Left kidney (tissue), 2 donors: ENCODE measurements around the gene MAD1L1. TPM values are rescaled to one million over a fixed set of nuclear protein-coding genes. Genes with fewer than 3 reads are reported as not detected.

Source experiments
- DNase-seq: peaks from one replicate; pipeline ENCODE4 v3.0.0-alpha.2; 2013
- polyA plus RNA-seq: library from polyadenylated mRNA; unstranded; fragments of 120-200 nt; gene quantifications from one replicate; pipeline ENCODE4 v1.2.1, GENCODE V29; 2013; ENCODE audit not compliant: insufficient read length

MAD1L1 gene
- polyA plus RNA-seq, 1 donor: 21.8 TPM

- no peak for DNase-seq
These were observed 10.0 kb upstream of the MAD1L1 start for GRCh38 chr7:2242541-2243429.

- peak; percentile 78 for DNase-seq
These were observed 9.1 kb upstream of the MAD1L1 start, which contains the start of the genes MRM2 and NUDT1 for GRCh38 chr7:2241580-2242540. Gene MRM2 (minus strand): TSS chr7:2242205. CDS start chr7:2242169, 36 bp downstream. Gene NUDT1 (plus strand): TSS chr7:2242226. CDS start chr7:2244575, 2,349 bp downstream.

GRCh38 chr7:2239242-2239641 is 6.5 kb upstream of the MAD1L1 start:
- no peak for DNase-seq

GRCh38 chr7:2237109-2237602 is 4.4 kb upstream of the MAD1L1 start:
- DNase-seq: no peak

- DNase-seq: no peak
These were observed 1.2 kb upstream of the MAD1L1 start for GRCh38 chr7:2233926-2234325.

GRCh38 chr7:2231992-2232765 is 566 bp downstream of the MAD1L1 start:
- no peak for DNase-seq

- DNase-seq: no peak
These were observed 1.9 kb downstream of the MAD1L1 start for GRCh38 chr7:2230882-2231281.

GRCh38 chr7:2230226-2230625 is 2.5 kb downstream of the MAD1L1 start:
- no peak for DNase-seq

GRCh38 chr7:2229467-2229866 is 3.3 kb downstream of the MAD1L1 start:
- no peak for DNase-seq

GRCh38 chr7:2228921-2229320 is 3.8 kb downstream of the MAD1L1 start:
- no peak for DNase-seq

GRCh38 chr7:2227699-2228098 is 5.0 kb downstream of the MAD1L1 start:
- no peak for DNase-seq

- DNase-seq: no peak
These were observed 6.9 kb downstream of the MAD1L1 start for GRCh38 chr7:2225830-2226229.

GRCh38 chr7:2225336-2225735 is 7.4 kb downstream of the MAD1L1 start:
- DNase-seq: no peak

- DNase-seq: no peak
These were observed 7.8 kb downstream of the MAD1L1 start for GRCh38 chr7:2224934-2225333.

- no peak for DNase-seq
These were observed 8.2 kb downstream of the MAD1L1 start for GRCh38 chr7:2224491-2224928.

- no peak for DNase-seq
These were observed 9.4 kb downstream of the MAD1L1 start for GRCh38 chr7:2223321-2223720.

GRCh38 chr7:2222516-2222915 is 10.2 kb downstream of the MAD1L1 start:
- DNase-seq: no peak

GRCh38 chr7:2220954-2221353 is 11.8 kb downstream of the MAD1L1 start:
- DNase-seq: no peak

- DNase-seq: no peak
These were observed 12.2 kb downstream of the MAD1L1 start for GRCh38 chr7:2220506-2220905.

GRCh38 chr7:2220030-2220429 is 12.7 kb downstream of the MAD1L1 start:
- DNase-seq: no peak

GRCh38 chr7:2219606-2220005 is 13.1 kb downstream of the MAD1L1 start:
- DNase-seq: no peak

- DNase-seq: no peak
These were observed 13.6 kb downstream of the MAD1L1 start for GRCh38 chr7:2219136-2219535.
